DMS53 treated with DMSO at 0.1 percent for 48 hours (cell line): ENCODE data around the gene CD300H.
"Not testable (repeated sequence)": the region's sequence is repeated elsewhere in the genome, so short reads cannot be mapped to it uniquely, and the experiment has no call there.

Source experiments
- DNase-seq: peaks from one replicate; lab custom pipeline; 2025; ENCODE audit not compliant: unreplicated experiment; lab: John Stamatoyannopoulos, UW

CD300H gene

GRCh38 chr17:74585711-74586110 is 18.4 kb upstream of the CD300H start:
- DNase-seq = no peak

DNA sequence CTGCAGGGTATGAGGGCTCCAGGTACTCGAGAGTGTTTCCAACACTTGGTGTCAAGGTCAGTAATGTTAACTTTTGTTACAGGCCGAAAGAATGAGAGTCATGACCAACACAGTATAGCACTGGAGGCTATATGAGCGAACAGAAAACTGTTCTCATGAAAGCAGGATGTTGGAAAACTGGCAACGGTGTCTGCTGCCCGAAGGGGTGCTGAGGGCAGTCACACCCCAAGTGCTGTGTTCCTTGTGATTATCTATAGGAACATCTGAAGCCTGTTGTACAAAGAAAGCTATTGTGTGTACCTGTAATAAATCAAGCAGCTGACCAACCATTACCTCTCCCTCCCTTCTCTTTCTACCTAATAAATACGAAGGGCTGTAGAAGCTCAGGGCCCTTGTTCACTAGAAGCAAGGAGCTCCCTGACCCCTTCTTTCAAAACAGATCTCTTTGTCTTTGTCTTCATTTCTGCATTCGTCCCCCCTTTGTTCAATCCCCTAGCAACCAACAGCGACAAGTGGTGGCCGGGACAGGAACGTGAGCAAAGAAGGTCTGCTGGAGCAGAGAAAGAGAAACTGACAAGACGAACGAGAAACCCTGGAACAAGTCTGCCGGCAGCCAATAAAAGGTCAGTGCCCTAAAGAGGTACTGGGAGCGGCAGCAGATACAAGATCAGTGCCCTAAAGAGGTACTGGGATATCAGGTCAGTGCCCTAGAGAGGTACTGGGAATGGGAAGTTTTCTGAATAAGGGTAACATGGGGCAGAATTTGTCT is 17.2 kb upstream of the CD300H start:
- no peak for DNase-seq

GRCh38 chr17:74582633-74583032 is 15.3 kb upstream of the CD300H start:
- no peak for DNase-seq

DNA sequence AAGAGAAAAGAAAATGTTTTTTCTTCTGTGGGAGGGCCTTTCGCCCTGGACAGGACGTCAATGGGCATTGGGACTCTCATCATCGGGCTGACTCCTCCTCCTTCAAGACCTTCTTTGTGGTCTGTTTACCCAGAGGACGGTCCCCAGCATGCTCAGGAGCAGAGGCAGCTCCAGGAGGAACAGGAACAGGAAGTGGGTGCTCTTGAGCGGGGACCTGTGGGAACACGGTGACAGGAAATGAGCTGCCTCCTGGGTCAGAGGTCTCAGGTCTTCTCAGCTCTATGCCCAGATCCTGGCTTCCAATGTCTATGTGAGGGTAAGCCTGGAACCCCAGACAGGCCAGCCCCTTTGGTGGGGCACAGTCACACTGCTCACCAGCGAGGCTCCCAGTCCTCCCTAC is 12.6 kb upstream of the CD300H start:
- no peak for DNase-seq

DNA sequence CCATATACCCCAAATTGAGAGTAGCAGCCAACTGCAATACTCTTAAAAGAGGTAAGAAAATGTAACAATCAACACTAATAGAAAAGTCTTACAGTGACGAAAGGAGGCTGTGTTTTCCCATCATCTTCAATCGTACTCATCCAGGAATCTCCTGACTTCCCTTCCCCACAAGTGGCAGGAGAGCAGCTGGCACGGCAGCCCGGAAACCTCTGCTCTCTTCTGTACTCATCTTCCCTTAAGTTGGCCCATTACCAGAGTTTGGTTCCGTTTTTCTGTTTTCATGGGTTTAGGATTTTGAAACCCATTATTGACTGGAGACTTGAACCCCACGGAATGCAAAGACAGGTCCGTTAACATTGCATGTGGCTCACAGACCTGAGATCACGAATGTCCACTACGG is 11.7 kb upstream of the CD300H start:
- DNase-seq = no peak

- DNase-seq = no peak
Measured at GRCh38 chr17:74574489-74575142, 7.3 kb upstream of the CD300H start.

DNA sequence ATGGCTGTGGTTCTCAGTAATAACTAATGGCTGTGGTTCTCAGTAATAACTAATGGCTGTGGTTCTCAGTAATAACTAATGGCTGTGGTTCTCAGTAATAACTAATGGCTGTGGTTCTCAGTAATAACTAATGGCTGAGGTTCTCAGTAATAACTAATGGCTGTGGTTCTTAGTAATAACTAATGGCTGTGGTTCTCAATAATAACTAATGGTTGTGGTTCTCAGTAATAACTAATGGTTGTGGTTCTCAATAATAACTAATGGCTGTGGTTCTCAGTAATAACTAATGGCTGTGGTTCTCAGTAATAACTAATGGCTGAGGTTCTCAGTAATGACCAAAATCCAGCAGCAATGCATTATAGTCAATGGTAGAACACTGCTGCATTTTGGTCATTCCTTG is 6.3 kb upstream of the CD300H start:
- not testable (repeated sequence) for DNase-seq

GRCh38 chr17:74573169-74573568 is 5.9 kb upstream of the CD300H start:
- no peak for DNase-seq

DNA sequence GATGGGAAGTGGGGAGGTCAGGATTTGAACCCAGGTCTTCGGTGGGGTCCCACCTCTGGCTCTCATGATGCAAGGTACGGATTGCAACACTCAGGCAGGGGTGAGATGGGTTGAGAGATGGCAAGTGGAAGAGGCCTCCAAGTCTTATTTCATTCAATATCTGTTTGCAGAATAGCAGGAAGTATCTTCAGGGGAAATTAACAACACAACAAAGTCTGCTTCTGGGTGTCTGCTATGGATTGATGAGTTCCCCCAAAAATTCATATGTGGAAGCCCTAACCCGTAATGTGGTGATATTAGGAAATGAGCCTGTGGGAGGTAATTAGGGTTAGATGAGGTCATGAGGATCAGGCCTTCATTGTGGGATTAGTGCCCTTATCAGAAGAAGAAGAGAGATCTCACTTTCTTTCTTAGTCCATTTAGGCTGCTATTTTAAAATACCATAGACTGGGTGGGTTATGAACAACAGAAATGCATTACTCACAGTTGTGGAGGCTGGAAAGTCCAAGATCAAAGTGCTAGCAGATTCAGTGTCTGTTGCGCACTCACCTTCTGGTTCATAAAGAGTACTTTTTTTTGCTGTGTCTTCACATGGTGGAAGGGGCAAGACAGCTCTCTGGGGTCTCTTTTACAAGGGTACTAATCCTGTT is 4.4 kb upstream of the CD300H start:
- DNase-seq = no peak

DNA sequence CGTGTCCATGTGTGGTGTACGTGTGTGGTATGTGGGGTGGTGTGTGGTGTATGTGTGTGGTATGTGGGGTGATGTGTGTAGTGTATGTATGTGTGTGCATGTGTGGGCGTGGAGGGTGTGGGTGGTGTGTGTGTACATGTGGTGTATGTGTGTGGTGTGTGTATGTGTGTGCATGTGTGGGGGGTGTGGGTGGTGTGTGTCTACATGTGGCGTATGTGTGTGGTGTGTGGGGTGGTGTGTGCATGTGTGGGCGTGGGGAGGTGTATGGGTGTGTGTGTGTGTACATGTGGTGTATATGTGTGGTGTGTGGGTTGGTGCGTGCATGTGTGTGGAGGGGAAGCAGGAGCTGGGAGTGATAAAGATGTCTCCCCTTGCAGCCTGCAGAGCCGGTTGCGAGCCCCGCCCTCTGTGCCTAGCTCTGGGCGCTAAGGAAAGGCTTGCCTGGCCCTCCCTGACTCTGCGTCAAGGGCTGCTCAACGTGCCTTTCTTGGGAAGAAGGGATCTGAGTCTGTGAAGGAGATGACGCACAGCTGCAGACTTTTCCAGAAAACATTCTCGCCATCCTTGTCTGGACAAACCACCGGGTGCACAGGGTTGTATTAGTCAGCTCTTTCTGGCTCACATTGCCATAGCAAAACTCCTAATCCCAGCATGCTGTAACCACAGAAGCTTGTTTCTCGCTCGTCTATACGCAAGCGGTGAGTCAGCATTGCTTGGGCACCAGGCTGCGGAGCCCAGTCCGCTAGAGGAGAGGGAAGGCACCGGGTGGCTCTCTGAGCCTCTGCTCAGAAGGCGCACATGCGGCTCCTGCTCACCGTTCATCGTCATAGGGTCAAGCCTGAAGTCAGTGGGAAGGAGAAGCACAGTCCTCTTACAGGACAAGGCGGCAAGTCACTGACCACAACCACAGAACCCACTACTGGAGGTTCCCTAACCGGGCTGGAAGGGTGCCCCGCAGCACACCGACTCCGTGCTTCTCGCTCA is 2.0 kb upstream of the CD300H start:
- DNase-seq = no peak

- DNase-seq = no peak
Measured at GRCh38 chr17:74568106-74568873, 981 bp upstream of the CD300H start.

GRCh38 chr17:74566132-74566753 is 1.1 kb downstream of the CD300H start:
- peak; percentile 16 for DNase-seq

DNA sequence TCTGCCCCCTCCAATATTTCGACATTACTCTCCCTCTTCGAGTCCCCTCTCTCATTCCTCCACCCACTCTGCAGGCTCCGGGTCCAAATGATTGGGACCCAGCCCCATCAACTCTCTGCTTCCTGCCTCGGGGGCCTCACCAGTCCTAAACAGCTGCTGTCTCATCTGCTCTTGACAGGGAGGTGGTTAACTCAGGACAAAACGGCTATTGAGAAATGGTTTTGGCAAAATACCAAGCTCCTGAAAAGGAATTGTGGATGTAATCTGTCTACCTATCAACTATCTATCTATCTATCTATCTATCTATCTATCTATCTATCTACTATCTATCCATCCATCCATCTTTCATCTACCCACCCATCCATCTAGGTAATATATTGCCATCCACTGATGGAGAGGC is 2.2 kb downstream of the CD300H start:
- DNase-seq = no peak

DNA sequence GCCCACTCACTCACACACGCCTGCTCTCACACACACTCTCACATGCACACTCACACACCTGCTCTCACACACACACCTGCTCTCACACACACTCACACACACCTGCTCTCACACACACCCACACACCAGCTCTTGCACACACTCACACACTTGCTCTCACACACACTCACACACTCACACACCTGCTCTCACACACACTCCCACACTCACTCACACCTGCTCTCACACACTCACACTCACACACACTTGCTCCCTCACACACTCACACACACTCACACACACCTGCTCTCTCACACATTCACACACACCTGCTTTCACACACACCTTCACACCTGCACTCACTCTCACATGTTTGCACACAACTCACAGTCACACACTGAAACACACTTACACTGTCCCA is 4.0 kb downstream of the CD300H start:
- no peak for DNase-seq

- DNase-seq = no peak
Measured at GRCh38 chr17:74561586-74561985, 5.7 kb downstream of the CD300H start.

GRCh38 chr17:74558882-74559519 is 8.3 kb downstream of the CD300H start:
- no peak for DNase-seq

GRCh38 chr17:74558402-74558801 is 8.9 kb downstream of the CD300H start:
- DNase-seq = not testable (repeated sequence)

- no peak for DNase-seq
Measured at GRCh38 chr17:74555427-74555940, 11.8 kb downstream of the CD300H start.

DNA sequence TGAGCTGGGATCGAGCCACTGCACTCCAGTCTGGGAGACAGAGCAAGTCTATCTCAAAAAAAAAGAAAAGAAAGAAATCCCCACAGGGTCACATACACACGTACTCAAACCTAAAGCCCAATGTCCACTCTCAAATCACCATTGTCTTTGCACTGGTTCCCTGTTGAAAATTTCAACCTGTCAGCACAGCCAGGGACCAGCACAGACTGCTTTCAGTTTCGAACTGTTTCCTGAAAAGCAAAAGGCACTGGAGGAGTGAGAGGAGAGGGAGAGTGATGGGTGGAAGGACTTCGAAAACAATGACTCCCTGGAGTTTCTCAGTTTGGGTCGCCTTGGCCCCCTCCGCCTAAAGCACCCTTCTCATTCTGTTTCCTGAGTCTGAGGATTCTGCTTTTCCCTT is 12.4 kb downstream of the CD300H start:
- DNase-seq = no peak
